Measurements from ENCODE around the gene PRKAR2B. TPM values are rescaled to one million over a fixed set of nuclear protein-coding genes. Genes with fewer than 3 reads are reported as not detected.
"Not testable (repeated sequence)": the region's sequence is repeated elsewhere in the genome, so short reads cannot be mapped to it uniquely, and the experiment has no call there.

The PRKAR2B gene
- total and polyA plus RNA-seq, 2 donors (not counting 1 experiment from before 2014, with no cell fraction given) = 0.07 to 0.81 TPM

- no peak overlapping the region for H3K9ac ChIP-seq (ENCODE audit: low read length)
- no peak for DNase-seq
- H3K27ac Mint-ChIP-seq = no peak overlapping the region
- H3K4me1 ChIP-seq (ENCODE audit: control insufficient read depth in 2 of 2, insufficient read depth in 2 of 2, low read length in 2 of 2) = no peaks in the 10 kb centered on the region
- no peak overlapping the region for H3K4me2 ChIP-seq (replicated peaks; ENCODE audit: low read depth, low read length, poor library complexity, severe bottlenecking)
- no peak overlapping the region for H2AFZ ChIP-seq (ENCODE audit: insufficient read depth, low read depth, low read length, poor library complexity, severe bottlenecking)
- no peak overlapping the region for H3K4me3 ChIP-seq (ENCODE audit: control extremely low read depth in 1 of 5, extremely low read depth in 1 of 5, insufficient read depth in 1 of 5, low read depth in 2 of 5, low read length in 4 of 5)
- ChIA-PET CTCF (interaction anchor here (1.0 to 6.3 kb wide), 4 partner anchors 16 to 340 kb away, joined by 3 to 51 read pairs (median 4); no protein-coding TSS in a partner anchor), POLR2A (no interaction called here)
- H4K20me1 ChIP-seq (ENCODE audit: control insufficient read depth, insufficient read depth, low read length, poor library complexity, severe bottlenecking) = no peaks in the 10 kb centered on the region
- no peaks in the 10 kb centered on the region for H3K9me3 ChIP-seq (ENCODE audit: control extremely low read depth in 1 of 3, control insufficient read depth in 2 of 3, insufficient read depth in 1 of 3, low read length in 2 of 3)
- no peak for ATAC-seq (ENCODE audit: low read depth)
- no peaks in the 10 kb centered on the region for H3K4me1 Mint-ChIP-seq
- H3K27me3 ChIP-seq (replicated peaks in 1 of 4; ENCODE audit: control extremely low read depth in 1 of 4, control insufficient read depth in 3 of 4, insufficient read depth in 4 of 4, low read length in 3 of 4) = no peaks in the 10 kb centered on the region
- H3K9me3 Mint-ChIP-seq (ENCODE audit: insufficient read depth) = no peaks in the 10 kb centered on the region
- H3K27me3 Mint-ChIP-seq = no peaks in the 10 kb centered on the region
- no peaks in the 10 kb centered on the region for H3K36me3 ChIP-seq (replicated peaks in 1 of 2; ENCODE audit: control extremely low read depth in 1 of 2, control insufficient read depth in 1 of 2, extremely low read depth in 1 of 2, insufficient read depth in 2 of 2, low read length in 1 of 2)
- H3K79me2 ChIP-seq (ENCODE audit: control insufficient read depth, insufficient read depth, low read length) = no peaks in the 10 kb centered on the region
- no peak overlapping the region for H3K27ac ChIP-seq (ENCODE audit: low read length in 2 of 2)
- TF ChIP-seq CTCF (IDR thresholded peaks at IDR 0.05) = no peak
- TF ChIP-seq EZH2 (IDR thresholded peaks at IDR 0.05; ENCODE audit: borderline replicate concordance, insufficient read depth, low read depth, low read length, poor library complexity, severe bottlenecking) = no peak
- no CpG with 5 or more reads among the region's 2 CpGs for WGBS (ENCODE audit: insufficient coverage)
- intact Hi-C loops (cut with micrococcal nuclease) = no loop called here
- H3K4me3 Mint-ChIP-seq = no peak overlapping the region
Measured at GRCh38 chr7:107133396-107133795, 88.9 kb downstream of the PRKAR2B start.

- Mint-ChIP-seq H3K9me3 (ENCODE audit: insufficient read depth) (no peaks in the 10 kb centered on the region), H3K4me1 (no peaks in the 10 kb centered on the region), H3K27me3 (peaks cover 5% of the 10 kb centered on the region), H3K4me3 (no peak overlapping the region), H3K27ac (no peak overlapping the region)
- Histone ChIP-seq H3K27ac (ENCODE audit: low read length in 2 of 2) (no peak overlapping the region), H4K20me1 (ENCODE audit: control insufficient read depth, insufficient read depth, low read length, poor library complexity, severe bottlenecking) (no peaks in the 10 kb centered on the region), H3K4me1 (ENCODE audit: control insufficient read depth in 2 of 2, insufficient read depth in 2 of 2, low read length in 2 of 2) (no peaks in the 10 kb centered on the region), H3K79me2 (ENCODE audit: control insufficient read depth, insufficient read depth, low read length) (no peaks in the 10 kb centered on the region), H3K27me3 (replicated peaks in 1 of 4; ENCODE audit: control extremely low read depth in 1 of 4, control insufficient read depth in 3 of 4, insufficient read depth in 4 of 4, low read length in 3 of 4) (no peaks in the 10 kb centered on the region), H3K9ac (ENCODE audit: low read length) (no peak overlapping the region), H3K4me2 (replicated peaks; ENCODE audit: low read depth, low read length, poor library complexity, severe bottlenecking) (no peak overlapping the region), H3K4me3 (ENCODE audit: control extremely low read depth in 1 of 5, extremely low read depth in 1 of 5, insufficient read depth in 1 of 5, low read depth in 2 of 5, low read length in 4 of 5) (no peak overlapping the region), H2AFZ (ENCODE audit: insufficient read depth, low read depth, low read length, poor library complexity, severe bottlenecking) (no peak overlapping the region), H3K9me3 (ENCODE audit: control extremely low read depth in 1 of 3, control insufficient read depth in 2 of 3, insufficient read depth in 1 of 3, low read length in 2 of 3) (no peaks in the 10 kb centered on the region), H3K36me3 (replicated peaks in 1 of 2; ENCODE audit: control extremely low read depth in 1 of 2, control insufficient read depth in 1 of 2, extremely low read depth in 1 of 2, insufficient read depth in 2 of 2, low read length in 1 of 2) (no peaks in the 10 kb centered on the region)
- POLR2A ChIA-PET = interaction anchor here (1.4 kb wide), 1 partner anchor 13 kb away, joined by 3 read pairs; no protein-coding TSS in a partner anchor
- 88% methylated on average over 7 of the region's 7 CpGs for WGBS (ENCODE audit: insufficient coverage)
- intact Hi-C loops (cut with micrococcal nuclease) = no loop called here
- TF ChIP-seq CTCF (IDR thresholded peaks at IDR 0.05) (no peak), EZH2 (IDR thresholded peaks at IDR 0.05; ENCODE audit: borderline replicate concordance, insufficient read depth, low read depth, low read length, poor library complexity, severe bottlenecking) (no peak)
- DNase-seq (no peak), ATAC-seq (ENCODE audit: low read depth) (no peak)
- CTCF ChIA-PET = interaction anchor here (1.3 to 3.8 kb wide), 4 partner anchors 10 to 346 kb away, joined by 3 to 40 read pairs (median 6); no protein-coding TSS in a partner anchor
Measured at GRCh38 chr7:107138696-107139420, 94.4 kb downstream of the PRKAR2B start.

- H3K4me1 ChIP-seq (ENCODE audit: control insufficient read depth in 2 of 2, insufficient read depth in 2 of 2, low read length in 2 of 2); CTCF ChIA-PET; H3K4me2 ChIP-seq (replicated peaks; ENCODE audit: low read depth, low read length, poor library complexity, severe bottlenecking); H3K27ac ChIP-seq (ENCODE audit: low read length in 2 of 2); ATAC-seq (ENCODE audit: low read depth); H3K36me3 ChIP-seq (replicated peaks in 1 of 2; ENCODE audit: control extremely low read depth in 1 of 2, control insufficient read depth in 1 of 2, extremely low read depth in 1 of 2, insufficient read depth in 2 of 2, low read length in 1 of 2); H3K4me3 ChIP-seq (ENCODE audit: control extremely low read depth in 1 of 5, extremely low read depth in 1 of 5, insufficient read depth in 1 of 5, low read depth in 2 of 5, low read length in 4 of 5); DNase-seq; H3K9me3 ChIP-seq (ENCODE audit: control extremely low read depth in 1 of 3, control insufficient read depth in 2 of 3, insufficient read depth in 1 of 3, low read length in 2 of 3); H3K27me3 Mint-ChIP-seq; H3K27me3 ChIP-seq (replicated peaks in 1 of 4; ENCODE audit: control extremely low read depth in 1 of 4, control insufficient read depth in 3 of 4, insufficient read depth in 4 of 4, low read length in 3 of 4); H3K9ac ChIP-seq (ENCODE audit: low read length); H3K4me1 Mint-ChIP-seq; H4K20me1 ChIP-seq (ENCODE audit: control insufficient read depth, insufficient read depth, low read length, poor library complexity, severe bottlenecking); H3K27ac Mint-ChIP-seq; H2AFZ ChIP-seq (ENCODE audit: insufficient read depth, low read depth, low read length, poor library complexity, severe bottlenecking); H3K9me3 Mint-ChIP-seq (ENCODE audit: insufficient read depth); H3K4me3 Mint-ChIP-seq; intact Hi-C loops (cut with micrococcal nuclease); H3K79me2 ChIP-seq (ENCODE audit: control insufficient read depth, insufficient read depth, low read length): not testable (repeated sequence)
- POLR2A ChIA-PET = interaction anchor here (0.7 kb wide), 2 partner anchors 26 to 94 kb away, joined by 4 to 10 read pairs; no protein-coding TSS in a partner anchor
- no CpG with 5 or more reads among the region's 5 CpGs for whole genome bisulfite sequencing (ENCODE audit: insufficient coverage)
Measured at GRCh38 chr7:107143875-107144274, 99.4 kb downstream of the PRKAR2B start.
